HFF-Myc (cell line): ENCODE data around the gene FOXA1.

Experiments used
- DNase-seq: peaks from one replicate; pipeline ENCODE4 v3.0.0-alpha.2; 2011; ENCODE audit warnings: low read depth; ENCODE audit errors: extremely low read depth
- H3K4me3 ChIP-seq: replicated peaks from 2 replicates; pipeline ENCODE4 v1.5.1; 2011; ENCODE audit warnings: low read depth, mild to moderate bottlenecking, control low read depth, low read length
- CTCF ChIP-seq: IDR thresholded peaks from 2 replicates; pipeline ENCODE4 v1.5.1; 2012; ENCODE audit warnings: mild to moderate bottlenecking, low read depth, low read length, control low read depth; ENCODE audit errors: missing control alignments

The FOXA1 gene

GRCh38 chr14:37544407-37544806 lies 50.6 kb downstream of the FOXA1 start:
- TF ChIP-seq CTCF: no peak
- DNase-seq: no peak
- no peak overlapping the region for H3K4me3 ChIP-seq

DNA sequence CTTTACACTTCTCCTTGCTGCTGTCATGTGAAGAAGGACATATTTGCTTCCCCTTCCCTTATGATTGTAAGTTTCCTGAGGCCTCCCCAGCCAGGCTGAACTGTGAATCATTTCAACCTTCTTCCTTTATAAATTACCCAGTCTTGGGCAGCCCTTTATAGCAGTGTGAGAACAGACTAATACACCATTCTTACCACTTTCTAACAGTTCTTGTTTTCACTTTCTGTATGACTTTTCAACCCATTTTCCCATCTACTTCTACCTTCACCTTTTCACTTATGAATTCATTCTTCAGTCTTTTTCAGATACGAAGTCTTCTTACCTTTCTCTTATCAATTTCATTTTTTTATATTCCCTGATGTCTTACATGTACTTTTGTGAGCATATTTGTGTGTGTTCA lies 55.1 kb downstream of the FOXA1 start:
- no peak for TF ChIP-seq CTCF
- DNase-seq: no peak

More for the DNA sequence above, 55.1 kb downstream of the FOXA1 start:
- H3K4me3 ChIP-seq: no peak overlapping the region
